Endodermal cell (in vitro differentiated cells): ENCODE results near the gene EPS15. TPM values are rescaled to one million over a fixed set of nuclear protein-coding genes. Genes with fewer than 3 reads are reported as not detected.
"Not testable (repeated sequence)": the region's sequence is repeated elsewhere in the genome, so short reads cannot be mapped to it uniquely, and the experiment has no call there.

Experiments used
- DNase-seq: peaks from one replicate; pipeline ENCODE4 v3.0.0-alpha.2; 2017
- H3K27ac ChIP-seq: 2 replicates; pipeline ENCODE4 v1.5.1; 2013; ENCODE audit warnings: mild to moderate bottlenecking, low read depth, low read length, moderate library complexity
- H3K27me3 ChIP-seq: 2 replicates; pipeline ENCODE4 v1.6.1; 2013; ENCODE audit warnings: mild to moderate bottlenecking, low read length, moderate library complexity; ENCODE audit not compliant: insufficient read depth, control insufficient read depth, poor library complexity, severe bottlenecking
- H3K36me3 ChIP-seq: 2 replicates; pipeline ENCODE4 v1.7.0; 2013; ENCODE audit warnings: mild to moderate bottlenecking, low read length, moderate library complexity; ENCODE audit not compliant: control insufficient read depth, insufficient read depth
- H3K4me1 ChIP-seq: one replicate; pipeline ENCODE4 v1.7.0; 2013; ENCODE audit warnings: low read length; ENCODE audit not compliant: control insufficient read depth, insufficient read depth
- H3K4me3 ChIP-seq: 2 replicates; pipeline ENCODE4 v1.5.1; 2013; ENCODE audit warnings: mild to moderate bottlenecking, low read length, moderate library complexity
- H3K9ac ChIP-seq: 2 replicates; pipeline ENCODE4 v1.6.1; 2013; ENCODE audit warnings: mild to moderate bottlenecking, low read length, moderate library complexity; ENCODE audit not compliant: poor library complexity, severe bottlenecking; ENCODE audit errors: extremely low read depth
- H3K9me3 ChIP-seq: 2 replicates; pipeline ENCODE4 v1.6.1; 2013; ENCODE audit warnings: mild to moderate bottlenecking, low read length, moderate library complexity; ENCODE audit not compliant: control insufficient read depth
- H3K27ac Mint-ChIP-seq: 2 replicates; pipeline ENCODE4 v1.8.0; 2020; ENCODE audit warnings: mixed read lengths
- H3K27me3 Mint-ChIP-seq: 2 replicates; pipeline ENCODE4 v1.8.0; 2021; ENCODE audit warnings: mild to moderate bottlenecking, mixed read lengths; ENCODE audit not compliant: insufficient read depth
- H3K36me3 Mint-ChIP-seq: 2 replicates; pipeline ENCODE4 v1.8.0; 2020; ENCODE audit warnings: low read depth, mixed read lengths
- H3K4me1 Mint-ChIP-seq: 2 replicates; pipeline ENCODE4 v1.8.0; 2020; ENCODE audit warnings: mixed read lengths
- H3K4me3 Mint-ChIP-seq: 2 replicates; pipeline ENCODE4 v1.8.0; 2020; ENCODE audit warnings: mild to moderate bottlenecking, moderate library complexity, mixed read lengths
- H3K9me3 Mint-ChIP-seq: 2 replicates; pipeline ENCODE4 v1.8.0; 2020; ENCODE audit warnings: mild to moderate bottlenecking, mixed read lengths
- WGBS, 2 experiments: methylation state at CpG; one replicate each; pipeline versions ENCODE4 v1.1.5 to v1.1.7; 2013; ENCODE audit warnings: missing lambda C conversion rate in 2 of 2, mixed read lengths in 1 of 2; ENCODE audit not compliant: insufficient coverage in 1 of 2, insufficient read length in 1 of 2; 5-methylcytosine and 5-hydroxymethylcytosine counted together
- total RNA-seq, 2 donors: library from RNA; stranded (reverse); fragmentation: NEBNext Ultra II Directional in 1 of 2; extraction: Animal tissue kit (Norgen Biotek cat#: 25700) in 1 of 2; gene quantifications; 2 replicates in 1 of 2; 3 replicates in 1 of 2; pipeline ENCODE4 v1.2.1, GENCODE V29; 2021
- TF ChIP-seq, protein P1 (sequence below): fragments of 200-600 bp; sonication (generic); conservative IDR thresholded peaks from 2 replicates; pipeline ENCODE4 v1.5.0; 2021; ENCODE audit warnings: antibody characterized with exemption, mild to moderate bottlenecking

The EPS15 gene
- total RNA-seq, 2 donors from 2014 or later: 45.0 to 46.9 TPM

DNA sequence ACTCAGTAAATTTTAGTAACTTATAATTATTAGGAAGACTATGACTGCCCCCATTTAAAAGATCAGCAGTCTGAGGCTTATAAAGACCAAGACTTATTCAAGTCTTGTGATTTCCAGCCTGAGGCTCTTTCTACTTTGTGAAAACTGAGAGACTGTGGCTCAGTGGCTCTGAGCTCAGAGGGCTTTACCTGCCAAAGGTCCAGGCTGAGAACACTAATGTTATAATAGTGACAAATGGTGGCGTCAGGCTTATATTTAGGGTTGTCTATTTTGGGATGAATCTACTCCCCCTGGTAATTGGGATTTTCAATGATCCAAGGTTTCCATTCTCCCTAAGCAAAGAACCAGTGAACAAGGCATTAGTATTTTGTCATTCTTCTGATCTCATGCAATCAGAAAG, 42.6 kb upstream of the EPS15 start:
- no peak overlapping the region for H3K4me3 ChIP-seq
- H3K27ac ChIP-seq: no peak overlapping the region
- 100% methylated on average over 1 of the region's 1 CpG; no CpG with 5 or more reads in 1 of the 2 experiments for WGBS, 2 experiments
- Mint-ChIP-seq H3K4me1 (peaks cover 16% of the 10 kb centered on the region), H3K36me3 (no peaks in the 10 kb centered on the region), H3K27ac (no peak overlapping the region), H3K27me3 (no peaks in the 10 kb centered on the region), H3K9me3 (no peaks in the 10 kb centered on the region), H3K4me3 (no peak overlapping the region)
- TF ChIP-seq, protein P1, sequence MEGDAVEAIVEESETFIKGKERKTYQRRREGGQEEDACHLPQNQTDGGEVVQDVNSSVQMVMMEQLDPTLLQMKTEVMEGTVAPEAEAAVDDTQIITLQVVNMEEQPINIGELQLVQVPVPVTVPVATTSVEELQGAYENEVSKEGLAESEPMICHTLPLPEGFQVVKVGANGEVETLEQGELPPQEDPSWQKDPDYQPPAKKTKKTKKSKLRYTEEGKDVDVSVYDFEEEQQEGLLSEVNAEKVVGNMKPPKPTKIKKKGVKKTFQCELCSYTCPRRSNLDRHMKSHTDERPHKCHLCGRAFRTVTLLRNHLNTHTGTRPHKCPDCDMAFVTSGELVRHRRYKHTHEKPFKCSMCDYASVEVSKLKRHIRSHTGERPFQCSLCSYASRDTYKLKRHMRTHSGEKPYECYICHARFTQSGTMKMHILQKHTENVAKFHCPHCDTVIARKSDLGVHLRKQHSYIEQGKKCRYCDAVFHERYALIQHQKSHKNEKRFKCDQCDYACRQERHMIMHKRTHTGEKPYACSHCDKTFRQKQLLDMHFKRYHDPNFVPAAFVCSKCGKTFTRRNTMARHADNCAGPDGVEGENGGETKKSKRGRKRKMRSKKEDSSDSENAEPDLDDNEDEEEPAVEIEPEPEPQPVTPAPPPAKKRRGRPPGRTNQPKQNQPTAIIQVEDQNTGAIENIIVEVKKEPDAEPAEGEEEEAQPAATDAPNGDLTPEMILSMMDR: no peak
- H3K36me3 ChIP-seq: no peaks in the 10 kb centered on the region
- DNase-seq: no peak
- no peaks in the 10 kb centered on the region for H3K4me1 ChIP-seq
- no peak overlapping the region for H3K9ac ChIP-seq
- no peaks in the 10 kb centered on the region for H3K27me3 ChIP-seq
- H3K9me3 ChIP-seq: no peaks in the 10 kb centered on the region

DNA sequence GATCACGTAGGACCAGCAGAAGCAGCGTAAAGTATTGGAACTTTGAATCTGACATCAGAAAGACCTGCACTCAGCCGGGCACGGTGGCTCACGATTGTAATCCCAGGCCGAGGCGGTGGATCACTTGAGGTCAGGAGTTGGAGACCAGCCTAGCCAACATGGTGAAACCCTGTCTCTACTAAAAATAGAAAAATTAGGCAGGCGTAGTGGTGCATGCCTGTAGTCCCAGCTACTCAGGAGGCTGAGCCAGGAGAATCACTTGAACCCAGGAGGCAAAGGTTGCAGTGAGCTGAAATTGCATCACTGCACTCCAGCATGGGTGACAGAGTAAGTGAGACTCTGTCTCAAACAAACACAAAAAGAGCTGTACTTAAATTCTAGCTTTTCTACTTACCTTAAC, 41.8 kb upstream of the EPS15 start:
- H3K27me3 Mint-ChIP-seq, H3K9me3 Mint-ChIP-seq: not testable (repeated sequence)
- WGBS, 2 experiments: 88 to 96% methylated on average over 8 of the region's 8 CpGs

DNA sequence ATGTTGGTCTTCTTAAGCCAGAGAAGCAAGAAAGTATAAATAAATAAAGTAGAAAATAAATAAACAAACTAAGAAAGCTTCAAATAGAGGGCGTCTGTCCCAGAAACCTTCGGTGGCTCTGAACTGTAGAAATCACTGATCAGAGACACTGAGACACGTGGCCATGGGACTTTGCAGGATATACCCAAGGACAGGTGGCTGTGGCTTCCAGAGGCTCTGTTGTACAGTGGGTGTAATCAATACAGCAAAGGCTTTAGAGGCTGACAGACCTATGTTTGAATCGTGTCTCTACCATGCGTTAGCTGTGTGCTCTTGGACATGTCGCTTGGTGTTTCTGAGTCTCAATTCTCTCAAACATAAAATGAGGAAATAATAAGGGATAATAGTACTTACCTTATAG, 41.0 kb upstream of the EPS15 start:
- Mint-ChIP-seq H3K9me3 (no peaks in the 10 kb centered on the region), H3K27me3 (no peaks in the 10 kb centered on the region), H3K27ac (no peak overlapping the region), H3K36me3 (no peaks in the 10 kb centered on the region), H3K4me3 (no peak overlapping the region), H3K4me1 (peaks cover 16% of the 10 kb centered on the region)
- Histone ChIP-seq H3K36me3 (no peaks in the 10 kb centered on the region), H3K27me3 (no peaks in the 10 kb centered on the region), H3K9me3 (no peaks in the 10 kb centered on the region), H3K9ac (no peak overlapping the region), H3K4me1 (no peaks in the 10 kb centered on the region), H3K27ac (no peak overlapping the region), H3K4me3 (no peak overlapping the region)
- no peak for DNase-seq
- TF ChIP-seq, protein P1: no peak
- WGBS, 2 experiments: 91 to 93% methylated on average over 3 to 6 of the region's 6 CpGs

More for the DNA sequence above, 41.8 kb upstream of the EPS15 start:
- not testable (repeated sequence) for H3K27me3 ChIP-seq, H3K36me3 ChIP-seq, H3K4me3 ChIP-seq, H3K36me3 Mint-ChIP-seq, H3K4me3 Mint-ChIP-seq, H3K9ac ChIP-seq, H3K27ac Mint-ChIP-seq, H3K9me3 ChIP-seq, DNase-seq, H3K4me1 ChIP-seq, H3K27ac ChIP-seq
- peaks cover 16% of the 10 kb centered on the region for H3K4me1 Mint-ChIP-seq

DNA sequence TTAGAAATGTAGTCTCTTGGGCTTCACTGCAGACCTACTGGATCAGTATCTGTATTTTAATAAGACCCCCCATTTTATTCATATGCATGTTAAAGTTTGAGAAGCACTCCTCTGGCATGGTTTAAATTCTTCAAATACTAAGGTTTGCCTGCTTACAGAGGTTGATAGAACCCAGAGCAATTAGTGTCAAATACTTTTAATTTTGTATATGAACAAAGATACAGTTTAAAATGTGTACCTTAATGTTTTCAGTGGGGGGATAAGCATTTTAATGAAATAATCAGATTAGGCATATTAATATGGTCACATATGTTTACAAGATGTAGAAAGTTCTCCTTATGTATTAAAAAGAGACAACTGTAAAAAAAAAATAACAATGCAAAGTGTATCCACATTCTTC, 40.4 kb upstream of the EPS15 start:
- Histone ChIP-seq H3K36me3 (no peaks in the 10 kb centered on the region), H3K9ac (no peak overlapping the region), H3K27ac (no peak overlapping the region), H3K4me1 (no peaks in the 10 kb centered on the region), H3K27me3 (no peaks in the 10 kb centered on the region), H3K4me3 (no peak overlapping the region), H3K9me3 (no peaks in the 10 kb centered on the region)
- H3K4me3 Mint-ChIP-seq: no peak overlapping the region
- TF ChIP-seq, protein P1: no peak
- H3K36me3 Mint-ChIP-seq: no peaks in the 10 kb centered on the region
- no peak for DNase-seq
- H3K27ac Mint-ChIP-seq: no peak overlapping the region
- H3K4me1 Mint-ChIP-seq: peaks cover 16% of the 10 kb centered on the region
- no peaks in the 10 kb centered on the region for H3K27me3 Mint-ChIP-seq
- H3K9me3 Mint-ChIP-seq: no peaks in the 10 kb centered on the region
